Psoas muscle (tissue), 8 donors: ENCODE data around the gene SWAP70. TPM values are rescaled to one million over a fixed set of nuclear protein-coding genes. Genes with fewer than 3 reads are reported as not detected.

ENCODE experiments used
- ATAC-seq, 4 donors: fragments of 200-7000 bp; cut with Tn5 transposase; one replicate each; pipeline ENCODE4 v1.9.1; 2020; ENCODE audit warnings: moderate library complexity in 3 of 4, mild to moderate bottlenecking in 2 of 4
- DNase-seq, 2 donors: peaks; one replicate each; pipeline ENCODE4 v3.0.0-alpha.2; 2020
- H3K27ac ChIP-seq: fragments of 200-600 bp; one replicate; pipeline ENCODE4 v1.8.0; 2022
- H3K27me3 ChIP-seq, 3 donors: fragments of 200-600 bp in 1 of 3; one replicate each; pipeline versions ENCODE4 v1.6.1 to v1.8.0; 2013 to 2022; ENCODE audit warnings: low read length in 2 of 3, mild to moderate bottlenecking in 2 of 3, moderate library complexity in 1 of 3; ENCODE audit not compliant: insufficient read depth in 3 of 3
- H3K36me3 ChIP-seq, 2 donors: fragments of 200-600 bp in 1 of 2; one replicate each; pipeline versions ENCODE4 v1.6.1 to v1.8.0; 2013 to 2022; ENCODE audit warnings: low read depth in 1 of 2, mild to moderate bottlenecking in 1 of 2, moderate library complexity in 1 of 2; ENCODE audit not compliant: insufficient read depth in 1 of 2
- H3K4me1 ChIP-seq: fragments of 200-600 bp; one replicate; pipeline ENCODE4 v1.8.0; 2022
- H3K4me3 ChIP-seq: fragments of 200-600 bp; one replicate; pipeline ENCODE4 v1.8.0; 2022; ENCODE audit warnings: mild to moderate bottlenecking
- H3K9me3 ChIP-seq: fragments of 200-600 bp; one replicate; pipeline ENCODE4 v1.8.0; 2022
- WGBS, 3 donors: extraction: QIAGEN DNeasy Blood & Tissue Kit; methylation state at CpG; one replicate each; pipeline versions ENCODE4 v1.1.6 to v1.1.7; 2013; 5-methylcytosine and 5-hydroxymethylcytosine counted together
- intact Hi-C, 2 donors: fragments of 100-400 bp; cut with DNase I; formaldehyde crosslinking; loops; one replicate each; pipeline versions ENCODE4 v1.11.0 to v1.14.2; 2022
- long read RNA-seq, 2 donors: library from polyadenylated mRNA; unstranded; transcript quantifications; one replicate each; pipeline ENCODE4 v2.0.0, GENCODE V29; 2021
- polyA plus RNA-seq, 3 donors: library from polyadenylated mRNA; stranded (reverse); fragments of 200-250 nt; gene quantifications; one replicate each; pipeline ENCODE4 v1.2.3, GENCODE V29; 2013
- total RNA-seq, 4 donors: library from RNA; stranded (reverse); fragmentation: NEBNext Ultra II Directional in 2 of 4; extraction: Animal tissue kit (Norgen Biotek cat#: 25700) in 2 of 4; gene quantifications; one replicate each; pipeline versions ENCODE4 v1.2.1 to v1.2.4, GENCODE V29; 2021 to 2023
- TF ChIP-seq, protein P1 (sequence below): fragments of 200-600 bp; IDR thresholded peaks from one replicate; pipeline ENCODE4 v1.8.0; 2022; ENCODE audit warnings: antibody characterized with exemption
- donor health status: healthy with polysubstance abuse.
- donor health status: DM: no; HTN: no; CAD: no; lungs with moderate emphysema.
- donor health status: Bipolar disorder and iron deficiency.
- donor health status: healthy.
- donor health status: DM: yes; HTN: yes; CAD: no.
- donor health status: DM: no; HTN: no; CAD: no.
- donor health status: DM: no; HTN: no; CAD: no.
- donor health status: DM: yes; HTN: yes; CAD: no.

The SWAP70 gene
- total RNA-seq (10 to 100 TPM in 2 of 4 donors, 1 to 10 TPM in 2; 8.2 to 13.3 (median 11.0) TPM), polyA plus RNA-seq (1 to 10 TPM; 4.3 to 5.2 (median 4.5) TPM)
- long read RNA-seq, donor 1, full-length matches to known transcripts, result 13 of 17 reads
- long read RNA-seq, donor 1, partial matches to known transcripts, result 1 of 17 reads
- long read RNA-seq, donor 1, other reads (novel, unspliced or antisense), result 3 of 17 reads
- long read RNA-seq, donor 2, full-length matches to known transcripts, result 13 of 15 reads
- long read RNA-seq, donor 2, partial matches to known transcripts, result 1 of 15 reads
- long read RNA-seq, donor 2, other reads (novel, unspliced or antisense), result 1 of 15 reads

DNA sequence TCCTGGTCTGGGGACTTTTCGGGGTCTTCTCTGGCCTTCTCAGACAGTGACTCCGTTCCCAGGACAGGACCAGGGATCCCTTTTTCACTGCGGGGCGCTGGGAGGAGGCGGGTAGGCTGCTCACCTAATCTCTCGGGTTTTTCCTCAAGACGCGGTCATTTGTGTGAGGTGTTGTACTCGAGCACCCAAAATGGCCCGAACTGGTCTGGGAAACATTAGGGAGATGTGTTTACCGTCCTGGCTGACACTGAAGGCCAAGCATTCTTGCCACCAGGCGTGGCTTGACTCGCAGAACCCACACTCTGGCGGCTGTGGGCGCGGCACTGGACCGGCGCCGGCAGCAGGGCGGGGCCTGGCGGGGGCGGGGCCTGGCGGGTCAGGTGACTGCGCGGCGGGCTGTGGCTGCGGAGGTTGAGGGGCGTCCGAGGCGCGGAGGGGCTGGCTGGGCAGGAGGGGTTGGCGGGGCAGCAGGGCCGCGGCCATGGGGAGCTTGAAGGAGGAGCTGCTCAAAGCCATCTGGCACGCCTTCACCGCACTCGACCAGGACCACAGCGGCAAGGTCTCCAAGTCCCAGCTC lies at the start of gene SWAP70:
Gene SWAP70, plus strand, starts transcription at position 379 of the 577 bp plus-strand sequence. Its CDS starts 103 bp downstream, at position 482.
- Histone ChIP-seq H3K27ac (peak within 1 kb of the TSS; percentile 81), H3K4me3 (peak within 1 kb of the TSS; percentile 83), H3K27me3 (peaks cover 0 to 18% (median 6%) of the 10 kb centered on the region in 3 donors), H3K9me3 (peaks cover 11% of the 10 kb centered on the region), H3K36me3 (no peaks in the 10 kb centered on the region), H3K4me1 (no peaks in the 10 kb centered on the region)
- DNase-seq, result peak; percentile 90 to 93
- WGBS, 3 donors, result 1% methylated on average over 25 to 38 of the region's 38 CpGs
- TF ChIP-seq, protein P1, sequence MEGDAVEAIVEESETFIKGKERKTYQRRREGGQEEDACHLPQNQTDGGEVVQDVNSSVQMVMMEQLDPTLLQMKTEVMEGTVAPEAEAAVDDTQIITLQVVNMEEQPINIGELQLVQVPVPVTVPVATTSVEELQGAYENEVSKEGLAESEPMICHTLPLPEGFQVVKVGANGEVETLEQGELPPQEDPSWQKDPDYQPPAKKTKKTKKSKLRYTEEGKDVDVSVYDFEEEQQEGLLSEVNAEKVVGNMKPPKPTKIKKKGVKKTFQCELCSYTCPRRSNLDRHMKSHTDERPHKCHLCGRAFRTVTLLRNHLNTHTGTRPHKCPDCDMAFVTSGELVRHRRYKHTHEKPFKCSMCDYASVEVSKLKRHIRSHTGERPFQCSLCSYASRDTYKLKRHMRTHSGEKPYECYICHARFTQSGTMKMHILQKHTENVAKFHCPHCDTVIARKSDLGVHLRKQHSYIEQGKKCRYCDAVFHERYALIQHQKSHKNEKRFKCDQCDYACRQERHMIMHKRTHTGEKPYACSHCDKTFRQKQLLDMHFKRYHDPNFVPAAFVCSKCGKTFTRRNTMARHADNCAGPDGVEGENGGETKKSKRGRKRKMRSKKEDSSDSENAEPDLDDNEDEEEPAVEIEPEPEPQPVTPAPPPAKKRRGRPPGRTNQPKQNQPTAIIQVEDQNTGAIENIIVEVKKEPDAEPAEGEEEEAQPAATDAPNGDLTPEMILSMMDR, result peak; percentile 40
- peak; percentile 95 to 97 (median 96) for ATAC-seq
- intact Hi-C loops, result loop anchor here in 1 of 2 donors (5.0 kb wide), 1 partner anchor 51 kb away; no protein-coding TSS in a partner anchor

DNA sequence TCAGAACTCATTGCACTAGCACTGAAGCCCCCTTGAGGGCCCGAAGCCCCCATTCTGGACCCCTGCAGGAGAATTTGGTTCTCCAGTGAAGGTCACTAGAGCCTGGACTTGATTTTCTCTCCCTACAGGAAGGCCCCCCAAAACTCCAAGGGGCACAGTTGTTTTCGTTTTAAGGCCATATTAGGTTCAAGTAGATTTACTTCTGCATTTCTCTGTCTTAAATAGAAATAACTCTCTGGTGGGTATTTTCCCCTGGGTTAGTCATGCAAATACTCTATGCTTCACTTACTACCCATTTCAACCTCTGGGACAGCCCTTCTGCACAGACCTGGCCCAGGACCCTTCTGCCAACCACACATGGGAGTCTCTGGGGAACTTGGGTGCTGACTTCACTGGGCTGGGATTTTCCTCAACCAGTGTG lies 48.8 kb upstream of the SWAP70 start:
- Histone ChIP-seq H3K27me3 (no peaks in the 10 kb centered on the region), H3K4me1 (peaks cover 6% of the 10 kb centered on the region), H3K27ac (peak overlapping the region; percentile 94), H3K4me3 (peak overlapping the region; percentile 62), H3K36me3 (no peaks in the 10 kb centered on the region), H3K9me3 (no peaks in the 10 kb centered on the region)
- WGBS, 3 donors, result 77 to 90% (median 83%) methylated on average over 2 of the region's 2 CpGs
- ATAC-seq (no peak), DNase-seq (no peak)
- intact Hi-C loops, result loop anchor here in 1 of 2 donors (10.0 kb wide), 1 partner anchor 80 kb away; no protein-coding TSS in a partner anchor
- TF ChIP-seq, protein P1, result no peak

DNA sequence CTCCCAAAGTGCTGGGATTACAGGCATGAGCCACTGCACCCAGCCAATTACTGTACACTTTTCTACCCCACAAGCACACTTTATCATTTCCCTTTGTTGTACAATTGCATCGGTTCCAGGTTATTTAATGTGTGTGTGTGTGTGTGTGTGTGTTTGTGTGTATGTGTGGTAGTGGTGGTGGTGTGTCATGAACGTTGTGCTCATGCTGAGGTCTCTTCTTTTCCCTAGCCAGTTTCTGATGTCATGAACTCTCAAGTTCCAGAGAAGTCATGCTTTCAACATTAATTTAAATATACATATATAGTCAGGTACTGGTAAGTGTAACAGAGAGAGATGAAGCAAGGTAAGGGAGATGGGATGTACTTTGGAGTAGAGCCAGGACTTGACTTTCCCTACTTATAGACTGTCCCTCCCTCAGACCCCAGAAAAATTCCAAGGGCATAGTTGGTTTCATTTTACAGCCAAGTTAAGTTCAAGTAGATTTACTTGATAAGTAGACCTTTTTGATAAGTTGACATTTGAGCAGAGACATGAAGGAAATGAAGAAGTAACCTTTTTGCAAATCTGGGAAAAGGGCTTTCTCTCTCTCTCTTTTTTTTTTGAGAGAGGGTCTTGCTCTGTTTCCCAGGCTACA lies 47.7 kb upstream of the SWAP70 start:
- intact Hi-C loops, result loop anchor here in 1 of 2 donors (10.0 kb wide), 1 partner anchor 81 kb away; no protein-coding TSS in a partner anchor
- Histone ChIP-seq H3K27ac (no peak overlapping the region), H3K36me3 (no peaks in the 10 kb centered on the region), H3K27me3 (no peaks in the 10 kb centered on the region), H3K9me3 (no peaks in the 10 kb centered on the region), H3K4me1 (peaks cover 6% of the 10 kb centered on the region), H3K4me3 (no peak overlapping the region)
- TF ChIP-seq, protein P1, result no peak
- ATAC-seq (no peak), DNase-seq (no peak)
- 45 to 53% (median 49%) methylated on average over 2 of the region's 2 CpGs for WGBS, 3 donors

DNA sequence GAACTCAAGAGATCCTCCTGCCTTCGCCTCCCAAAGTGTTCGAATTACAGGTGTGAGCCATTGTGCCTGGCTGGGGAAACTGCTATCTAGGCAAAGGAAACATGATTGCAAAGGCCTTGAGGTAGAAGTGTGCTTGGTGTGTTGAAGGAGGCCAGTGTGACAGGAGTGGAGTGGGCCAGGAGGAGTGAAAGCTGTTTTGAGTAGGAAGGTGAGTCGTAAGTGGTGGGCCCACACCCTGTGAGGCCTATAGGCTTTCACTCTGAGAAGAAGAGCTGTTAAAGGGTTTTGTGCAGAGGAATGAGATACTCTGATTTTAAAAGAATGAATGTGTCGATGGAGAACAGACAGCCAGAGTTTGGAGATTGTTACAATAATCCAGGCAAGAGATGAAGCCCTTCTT lies 47.0 kb upstream of the SWAP70 start:
- DNase-seq (no peak), ATAC-seq (no peak)
- intact Hi-C loops, result loop anchor here in 1 of 2 donors (10.0 kb wide), 1 partner anchor 82 kb away; no protein-coding TSS in a partner anchor
- WGBS, 3 donors, result 95 to 99% (median 99%) methylated on average over 4 of the region's 4 CpGs
- Histone ChIP-seq H3K9me3 (no peaks in the 10 kb centered on the region), H3K27ac (peak overlapping the region; percentile 69), H3K4me1 (peaks cover 6% of the 10 kb centered on the region), H3K36me3 (no peaks in the 10 kb centered on the region), H3K4me3 (no peak overlapping the region), H3K27me3 (no peaks in the 10 kb centered on the region)
- TF ChIP-seq, protein P1, result no peak
